ENCODE results near the gene NRG2.

NRG2 gene

GRCh38 chr5:139976703-139977102, 66.4 kb downstream of the NRG2 start:
- TF ChIP-seq TSHZ2 (CRISPR knock-in tag; IDR thresholded peaks at IDR 0.05) (no peak), ZNF8 (CRISPR knock-in tag; IDR thresholded peaks at IDR 0.05) (no peak), ZC3H10 (CRISPR knock-in tag; IDR thresholded peaks at IDR 0.05) (no peak), SNAI2 (CRISPR knock-in tag; IDR thresholded peaks at IDR 0.05) (no peak), ZNF70 (CRISPR knock-in tag; IDR thresholded peaks at IDR 0.05) (no peak), ISL1 (CRISPR knock-in tag; IDR thresholded peaks at IDR 0.05) (no peak), POU6F1 (CRISPR knock-in tag; IDR thresholded peaks at IDR 0.05; ENCODE audit: borderline replicate concordance, low read depth) (no peak), BACH2 (CRISPR knock-in tag; IDR thresholded peaks at IDR 0.05; ENCODE audit: borderline replicate concordance) (no peak), ZFP3 (CRISPR knock-in tag; IDR thresholded peaks at IDR 0.05) (no peak), ZFP30 (CRISPR knock-in tag; IDR thresholded peaks at IDR 0.05) (no peak), ZNF565 (CRISPR knock-in tag; conservative IDR thresholded peaks at IDR 0.05; ENCODE audit: low read depth) (no peak), GLIS3 (CRISPR knock-in tag; IDR thresholded peaks at IDR 0.05) (no peak), CSDC2 (CRISPR knock-in tag; IDR thresholded peaks at IDR 0.05) (no peak), ESRRG (CRISPR knock-in tag; IDR thresholded peaks at IDR 0.05) (no peak), CSRNP3 (CRISPR knock-in tag; IDR thresholded peaks at IDR 0.05) (no peak), PATZ1 (CRISPR knock-in tag; IDR thresholded peaks at IDR 0.05; ENCODE audit: borderline replicate concordance) (no peak), PPARA (CRISPR knock-in tag; IDR thresholded peaks at IDR 0.05; ENCODE audit: borderline replicate concordance) (no peak), CREB5 (CRISPR knock-in tag; IDR thresholded peaks at IDR 0.05; ENCODE audit: low read depth) (no peak), ARNTL (CRISPR knock-in tag; IDR thresholded peaks at IDR 0.05; ENCODE audit: borderline replicate concordance, low read depth) (no peak), TOX (CRISPR knock-in tag; IDR thresholded peaks at IDR 0.05; ENCODE audit: borderline replicate concordance) (no peak)
- no peak for ATAC-seq

- TF ChIP-seq CSDC2 (CRISPR knock-in tag; IDR thresholded peaks at IDR 0.05) (no peak), ISL1 (CRISPR knock-in tag; IDR thresholded peaks at IDR 0.05) (no peak), ARNTL (CRISPR knock-in tag; IDR thresholded peaks at IDR 0.05; ENCODE audit: borderline replicate concordance, low read depth) (no peak), TOX (CRISPR knock-in tag; IDR thresholded peaks at IDR 0.05; ENCODE audit: borderline replicate concordance) (no peak), GLIS3 (CRISPR knock-in tag; IDR thresholded peaks at IDR 0.05) (no peak), POU6F1 (CRISPR knock-in tag; IDR thresholded peaks at IDR 0.05; ENCODE audit: borderline replicate concordance, low read depth) (no peak), OSR1 (CRISPR knock-in tag; IDR thresholded peaks at IDR 0.05) (no peak), CREB5 (CRISPR knock-in tag; IDR thresholded peaks at IDR 0.05; ENCODE audit: low read depth) (no peak), ZC3H10 (CRISPR knock-in tag; IDR thresholded peaks at IDR 0.05) (no peak)
- no peak for ATAC-seq
Measured at GRCh38 chr5:139975942-139976341, 67.2 kb downstream of the NRG2 start.
